GM12878 (cell line): Measurements from ENCODE around the gene FAF1. TPM values are rescaled to one million over a fixed set of nuclear protein-coding genes. Genes with fewer than 3 reads are reported as not detected.

Source experiments
- ATAC-seq: fragments of 200-7000 bp; cut with Tn5 transposase; 3 replicates; pipeline ENCODE4 v1.9.1; 2020; ENCODE audit warnings: mild to moderate bottlenecking, moderate library complexity
- BruUV-seq: library from RNA; stranded (reverse); fragments of 400-500 nt; replicated peaks from 2 replicates; lab custom pipeline; 2021; lab: Mats Ljungman, UMichigan
- CTCF ChIA-PET: fragments of 300-600 bp; sonication (Branson Sonifier 250); formaldehyde crosslinking; extraction: SDS; loops from one replicate; lab custom pipeline; 2021; ENCODE audit warnings: inconsistent platforms; lab: Yijun Ruan, JAX
- POLR2A ChIA-PET: fragments of 350-600 bp; formaldehyde crosslinking; extraction: SDS; loops from one replicate; lab custom pipeline; 2021; ENCODE audit warnings: inconsistent platforms; lab: Charles Lee
- RAD21 ChIA-PET: fragments of 300-600 bp; sonication (Branson Sonifier 250); formaldehyde crosslinking; loops from one replicate; lab custom pipeline; 2023; ENCODE audit warnings: antibody characterized with exemption; ENCODE audit not compliant: unreplicated experiment; lab: Charles Lee
- SMC1A ChIA-PET: fragments of 300-600 bp; sonication (Branson Sonifier 250); formaldehyde crosslinking; loops from one replicate; lab custom pipeline; 2023; ENCODE audit not compliant: unreplicated experiment, uncharacterized antibody; lab: Charles Lee
- DNase-seq: peaks from one replicate; pipeline ENCODE4 v3.0.0-alpha.2; 2011; ENCODE audit warnings: low read depth, low spot score
- FAIRE-seq: peaks from 3 replicates; lab custom pipeline; 2011; peaks lifted over from hg19 to GRCh38; lab: Jason Lieb, UNC
- H2AFZ ChIP-seq: 2 replicates; pipeline ENCODE4 v1.6.0; 2011; ENCODE audit warnings: low read depth, low read length, control low read depth; ENCODE audit not compliant: control insufficient read depth
- H3K27ac ChIP-seq: 2 replicates; pipeline ENCODE4 v1.5.1; 2011; ENCODE audit warnings: control low read depth; ENCODE audit not compliant: control insufficient read depth, insufficient read depth
- H3K27me3 ChIP-seq, 2 experiments: replicated peaks in 1 of 2; 2 replicates each; pipeline versions ENCODE4 v1.6.0 to v1.6.1; 2011; ENCODE audit warnings: low read length in 1 of 2; ENCODE audit not compliant: control insufficient read depth in 2 of 2, insufficient read depth in 2 of 2
- H3K36me3 ChIP-seq, 2 experiments: 2 replicates each; pipeline ENCODE4 v1.5.1; 2011; ENCODE audit warnings: low read length in 1 of 2; ENCODE audit not compliant: control insufficient read depth in 2 of 2, insufficient read depth in 2 of 2
- H3K4me1 ChIP-seq: 2 replicates; pipeline ENCODE4 v1.6.1; 2011; ENCODE audit warnings: mild to moderate bottlenecking, low read length, moderate library complexity, mixed read lengths; ENCODE audit not compliant: control insufficient read depth, insufficient read depth
- H3K4me2 ChIP-seq: 2 replicates; pipeline ENCODE4 v1.6.0; 2011; ENCODE audit warnings: control low read depth; ENCODE audit not compliant: control insufficient read depth, insufficient read depth
- H3K4me3 ChIP-seq: fragments of 200-600 bp; sonication (generic); 2 replicates; pipeline ENCODE4 v1.5.1; 2016
- H3K79me2 ChIP-seq: 2 replicates; pipeline ENCODE4 v1.6.0; 2011; ENCODE audit warnings: low read length; ENCODE audit not compliant: control insufficient read depth, insufficient read depth
- H3K9ac ChIP-seq: 2 replicates; pipeline ENCODE4 v1.8.0; 2011; ENCODE audit warnings: low read length, control low read depth, mixed read lengths; ENCODE audit not compliant: control insufficient read depth, insufficient read depth
- H3K9me3 ChIP-seq: replicated peaks from 3 replicates; pipeline ENCODE4 v1.5.1; 2011; ENCODE audit warnings: mild to moderate bottlenecking, low read length; ENCODE audit not compliant: control insufficient read depth, insufficient read depth
- H4K20me1 ChIP-seq: 2 replicates; pipeline ENCODE4 v1.6.0; 2011; ENCODE audit not compliant: control insufficient read depth, insufficient read depth
- CHD4 ChIP-seq: fragments of 200-600 bp; sonication (generic); IDR thresholded peaks from 2 replicates; pipeline ENCODE4 v1.6.1; 2016; ENCODE audit warnings: mild to moderate bottlenecking
- EED ChIP-seq: sonication (generic); IDR thresholded peaks from 2 replicates; pipeline ENCODE4 v1.6.1; 2016; ENCODE audit warnings: antibody characterized with exemption, low read depth
- ETV6 ChIP-seq, 2 experiments: fragments of 450-650 bp in 1 of 2; IDR thresholded peaks in 1 of 2; conservative IDR thresholded peaks in 1 of 2; 2 replicates each; pipeline ENCODE4 v1.6.1; 2014; ENCODE audit warnings: antibody characterized with exemption in 1 of 2, borderline replicate concordance in 1 of 2, low read depth in 1 of 2, mild to moderate bottlenecking in 1 of 2, moderate library complexity in 1 of 2
- GABPA ChIP-seq: IDR thresholded peaks from 2 replicates; pipeline ENCODE4 v1.6.1; 2014; ENCODE audit warnings: antibody characterized with exemption, low read depth, mild to moderate bottlenecking, inconsistent platforms
- HCFC1 ChIP-seq: fragments of 150-350 bp; IDR thresholded peaks from 2 replicates; pipeline ENCODE4 v1.6.1; 2014; ENCODE audit warnings: low read length
- HDAC2 ChIP-seq: fragments of 200-600 bp; sonication (generic); IDR thresholded peaks from 2 replicates; pipeline ENCODE4 v1.6.1; 2017
- KLF5 ChIP-seq: fragments of 450-650 bp; IDR thresholded peaks from 2 replicates; pipeline ENCODE4 v1.6.1; 2014; ENCODE audit warnings: mild to moderate bottlenecking; ENCODE audit not compliant: partially characterized antibody
- NBN ChIP-seq: fragments of 450-650 bp; IDR thresholded peaks from 2 replicates; pipeline ENCODE4 v1.6.1; 2016
- NR2C2 ChIP-seq: IDR thresholded peaks from 2 replicates; pipeline ENCODE4 v1.6.1; 2011; ENCODE audit warnings: borderline replicate concordance, low read depth; ENCODE audit not compliant: control insufficient read depth, insufficient read length
- POLR2AphosphoS2 ChIP-seq: IDR thresholded peaks from 2 replicates; pipeline ENCODE4 v1.6.1; 2011; ENCODE audit warnings: low read depth, mild to moderate bottlenecking, low read length, improper control_type of control experiment, moderate library complexity
- SIX5 ChIP-seq: IDR thresholded peaks from 2 replicates; pipeline ENCODE4 v1.6.1; 2011; ENCODE audit warnings: mild to moderate bottlenecking, low read depth, low read length, moderate library complexity; ENCODE audit not compliant: severe bottlenecking
- STAT1 ChIP-seq: fragments of 450-650 bp; conservative IDR thresholded peaks from 2 replicates; pipeline ENCODE4 v1.6.1; 2014; ENCODE audit warnings: antibody characterized with exemption, mild to moderate bottlenecking
- STAT3 ChIP-seq: IDR thresholded peaks from 2 replicates; pipeline ENCODE4 v1.6.1; 2011; ENCODE audit warnings: low read depth, low read length, improper control_type of control experiment
- TCF3 ChIP-seq: IDR thresholded peaks from 2 replicates; pipeline ENCODE4 v1.6.1; 2012; ENCODE audit warnings: low read depth, mild to moderate bottlenecking, low read length, borderline replicate concordance; ENCODE audit not compliant: insufficient read depth
- WRNIP1 ChIP-seq: IDR thresholded peaks from 2 replicates; pipeline ENCODE4 v1.6.1; 2011; ENCODE audit warnings: low read depth, low read length, improper control_type of control experiment, borderline replicate concordance
- WGBS: methylation state at CpG from one replicate; pipeline ENCODE4 v1.1.6; 2016; ENCODE audit warnings: low lambda C conversion rate; ENCODE audit not compliant: insufficient replicate concordance, insufficient coverage; ENCODE audit errors: missing lambda C conversion rate; 5-methylcytosine and 5-hydroxymethylcytosine counted together
- in situ Hi-C: fragments of 300-500 bp; cut with MboI; formaldehyde crosslinking; loops from 9 replicates; pipeline ENCODE4 v1.14.3; 2018; ENCODE audit warnings: mixed read lengths
- intact Hi-C: fragments of 100-400 bp; cut with micrococcal nuclease; formaldehyde crosslinking; loops from one replicate; pipeline ENCODE4 v1.14.2; 2022; ENCODE audit not compliant: unreplicated experiment
- polyA plus RNA-seq, 11 experiments: library from polyadenylated mRNA; depleted of rRNA in 4 of 11; unstranded in 6 of 11; stranded (reverse) in 5 of 11; fragments of >200 nt; fragmentation: Nextera tagmentation in 4 of 11; fragmentation: Illumina TruSeq in 1 of 11; extraction: Ambion mirVana in 4 of 11; extraction: Trizol in 1 of 11; gene quantifications; 1 replicate in 1 of 11; 2 replicates in 10 of 11; pipeline versions ENCODE4 v1.2.1 to v1.2.3, GENCODE V29; 2011 to 2016; ENCODE audit warnings: inconsistent platforms in 2 of 11, missing spikeins in 2 of 11, low read depth in 1 of 11
- total RNA-seq, 4 experiments: library from RNA; depleted of rRNA in 3 of 4; stranded (reverse); fragments of >200 nt in 3 of 4; fragmentation: Illumina TruSeq in 1 of 4; extraction: Trizol in 1 of 4; gene quantifications; 2 replicates each; pipeline versions ENCODE4 v1.2.1 to v1.2.3, GENCODE V29; 2013 to 2021
- TF ChIP-seq, protein P1 (sequence below): IDR thresholded peaks from 2 replicates; pipeline ENCODE4 v1.6.1; 2011; ENCODE audit warnings: borderline replicate concordance, low read depth, mild to moderate bottlenecking, moderate library complexity, low read length; ENCODE audit not compliant: insufficient read depth, poor library complexity, severe bottlenecking
- TF ChIP-seq, protein P2 (sequence below): fragments of 150-350 bp; IDR thresholded peaks from 2 replicates; pipeline ENCODE4 v1.6.1; 2016; ENCODE audit warnings: low read depth, low read length

FAF1 gene
- total and polyA plus RNA-seq, 10 of the 15 experiments (the other 5 are each of a cell fraction or from before 2014, with no cell fraction given) = 8.6 to 54.5 (median 23.7) TPM

- FAIRE-seq (no peak), ATAC-seq (no peak), DNase-seq (no peak)
- Histone ChIP-seq H4K20me1 (no peaks in the 10 kb centered on the region), H3K27ac (no peak overlapping the region), H3K4me2 (no peak overlapping the region), H3K4me1 (no peaks in the 10 kb centered on the region), H3K27me3 (peaks cover 14 to 32% of the 10 kb centered on the region in 2 experiments), H2AFZ (no peak overlapping the region), H3K9me3 (no peaks in the 10 kb centered on the region; the same call in 2 of the 3 replicates), H3K79me2 (no peaks in the 10 kb centered on the region), H3K4me3 (no peak overlapping the region), H3K36me3 (no peaks in the 10 kb centered on the region), H3K9ac (no peak overlapping the region)
- WGBS = 25% methylated on average over 19 of the region's 23 CpGs
- POLR2A ChIA-PET = no interaction called here
- in situ Hi-C loops = no loop called here
- intact Hi-C loops = no loop called here
- CTCF ChIA-PET = no interaction called here
- RAD21 ChIA-PET = no interaction called here
- SMC1A ChIA-PET = no interaction called here
- no TSS peak for BruUV-seq
- TF ChIP-seq, protein P1, sequence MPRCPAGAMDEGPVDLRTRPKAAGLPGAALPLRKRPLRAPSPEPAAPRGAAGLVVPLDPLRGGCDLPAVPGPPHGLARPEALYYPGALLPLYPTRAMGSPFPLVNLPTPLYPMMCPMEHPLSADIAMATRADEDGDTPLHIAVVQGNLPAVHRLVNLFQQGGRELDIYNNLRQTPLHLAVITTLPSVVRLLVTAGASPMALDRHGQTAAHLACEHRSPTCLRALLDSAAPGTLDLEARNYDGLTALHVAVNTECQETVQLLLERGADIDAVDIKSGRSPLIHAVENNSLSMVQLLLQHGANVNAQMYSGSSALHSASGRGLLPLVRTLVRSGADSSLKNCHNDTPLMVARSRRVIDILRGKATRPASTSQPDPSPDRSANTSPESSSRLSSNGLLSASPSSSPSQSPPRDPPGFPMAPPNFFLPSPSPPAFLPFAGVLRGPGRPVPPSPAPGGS = no peak
- no peak for TF ChIP-seq STAT3
- no peak for TF ChIP-seq ETV6 (conservative IDR thresholded peaks at IDR 0.05 in 1 of 2, IDR thresholded peaks at IDR 0.05 in 1 of 2; ENCODE audit: borderline replicate concordance in 1 of 2, low read depth in 1 of 2)
- TF ChIP-seq TCF3 = no peak
- TF ChIP-seq STAT1 = no peak
- TF ChIP-seq WRNIP1 = no peak
- no peak for TF ChIP-seq NBN
- TF ChIP-seq NR2C2 = no peak
- TF ChIP-seq SIX5 = no peak
- no peak for TF ChIP-seq CHD4
- TF ChIP-seq EED = no peak
- no peak for TF ChIP-seq KLF5
- TF ChIP-seq HDAC2 = no peak
- TF ChIP-seq, protein P2, sequence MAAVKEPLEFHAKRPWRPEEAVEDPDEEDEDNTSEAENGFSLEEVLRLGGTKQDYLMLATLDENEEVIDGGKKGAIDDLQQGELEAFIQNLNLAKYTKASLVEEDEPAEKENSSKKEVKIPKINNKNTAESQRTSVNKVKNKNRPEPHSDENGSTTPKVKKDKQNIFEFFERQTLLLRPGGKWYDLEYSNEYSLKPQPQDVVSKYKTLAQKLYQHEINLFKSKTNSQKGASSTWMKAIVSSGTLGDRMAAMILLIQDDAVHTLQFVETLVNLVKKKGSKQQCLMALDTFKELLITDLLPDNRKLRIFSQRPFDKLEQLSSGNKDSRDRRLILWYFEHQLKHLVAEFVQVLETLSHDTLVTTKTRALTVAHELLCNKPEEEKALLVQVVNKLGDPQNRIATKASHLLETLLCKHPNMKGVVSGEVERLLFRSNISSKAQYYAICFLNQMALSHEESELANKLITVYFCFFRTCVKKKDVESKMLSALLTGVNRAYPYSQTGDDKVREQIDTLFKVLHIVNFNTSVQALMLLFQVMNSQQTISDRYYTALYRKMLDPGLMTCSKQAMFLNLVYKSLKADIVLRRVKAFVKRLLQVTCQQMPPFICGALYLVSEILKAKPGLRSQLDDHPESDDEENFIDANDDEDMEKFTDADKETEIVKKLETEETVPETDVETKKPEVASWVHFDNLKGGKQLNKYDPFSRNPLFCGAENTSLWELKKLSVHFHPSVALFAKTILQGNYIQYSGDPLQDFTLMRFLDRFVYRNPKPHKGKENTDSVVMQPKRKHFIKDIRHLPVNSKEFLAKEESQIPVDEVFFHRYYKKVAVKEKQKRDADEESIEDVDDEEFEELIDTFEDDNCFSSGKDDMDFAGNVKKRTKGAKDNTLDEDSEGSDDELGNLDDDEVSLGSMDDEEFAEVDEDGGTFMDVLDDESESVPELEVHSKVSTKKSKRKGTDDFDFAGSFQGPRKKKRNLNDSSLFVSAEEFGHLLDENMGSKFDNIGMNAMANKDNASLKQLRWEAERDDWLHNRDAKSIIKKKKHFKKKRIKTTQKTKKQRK = no peak
- TF ChIP-seq HCFC1 = no peak
- TF ChIP-seq GABPA = no peak
- no peak for TF ChIP-seq POLR2AphosphoS2
Measured at GRCh38 chr1:50417507-50417906, 542.6 kb downstream of the FAF1 start.
